ENCODE data around the gene PTCRA.
"Not testable (repeated sequence)": the region's sequence is repeated elsewhere in the genome, so short reads cannot be mapped to it uniquely, and the experiment has no call there.

PTCRA gene

DNA sequence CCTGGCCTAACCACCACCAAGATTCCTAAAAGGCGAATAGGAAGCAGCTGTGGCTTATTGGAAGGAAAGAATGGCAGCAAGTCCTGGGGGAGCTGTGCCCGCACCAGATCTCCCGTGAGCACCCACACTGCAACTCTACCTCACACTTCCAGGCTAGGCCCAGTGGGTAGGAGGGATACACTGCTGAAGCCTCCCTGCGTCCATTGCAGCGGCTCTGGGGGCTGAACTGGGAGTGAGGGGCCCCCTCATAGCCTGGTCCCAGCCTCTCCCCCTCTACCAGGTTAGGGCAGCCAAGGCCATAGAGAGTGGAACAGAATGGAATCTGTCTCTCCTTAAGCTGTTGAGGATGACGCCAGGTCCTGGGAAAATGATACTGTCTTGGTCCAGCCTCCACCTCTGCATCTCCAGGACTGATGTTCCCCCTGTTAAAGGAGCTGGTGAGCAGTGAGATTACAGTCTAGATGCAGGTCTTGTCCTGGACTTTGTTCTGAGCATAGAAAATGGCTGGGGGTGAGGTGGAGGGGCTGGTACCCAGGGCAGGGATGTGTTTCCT is 24.7 kb downstream of the PTCRA start:
- no peak for DNase-seq (ENCODE audit: low spot score)

DNA sequence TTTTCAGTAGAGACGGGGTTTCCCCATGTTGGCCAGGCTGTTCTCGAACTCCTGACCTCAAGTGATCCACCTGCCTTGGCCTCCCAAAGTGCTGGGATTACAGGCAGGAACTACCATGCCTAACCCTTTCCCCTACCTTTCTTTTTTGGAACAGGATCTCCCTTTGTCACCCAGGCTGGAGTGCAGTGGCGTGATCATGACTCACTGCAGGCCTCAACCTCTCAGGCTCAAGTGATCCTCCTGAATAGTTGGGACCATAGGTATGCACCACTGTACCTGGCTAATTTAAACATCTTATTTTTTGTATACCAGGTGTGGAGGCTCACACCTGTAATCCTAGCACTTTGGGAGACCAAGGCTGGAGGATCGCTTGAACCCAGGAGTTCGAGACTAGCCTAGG is 25.5 kb downstream of the PTCRA start:
- not testable (repeated sequence) for DNase-seq (ENCODE audit: low spot score)

DNA sequence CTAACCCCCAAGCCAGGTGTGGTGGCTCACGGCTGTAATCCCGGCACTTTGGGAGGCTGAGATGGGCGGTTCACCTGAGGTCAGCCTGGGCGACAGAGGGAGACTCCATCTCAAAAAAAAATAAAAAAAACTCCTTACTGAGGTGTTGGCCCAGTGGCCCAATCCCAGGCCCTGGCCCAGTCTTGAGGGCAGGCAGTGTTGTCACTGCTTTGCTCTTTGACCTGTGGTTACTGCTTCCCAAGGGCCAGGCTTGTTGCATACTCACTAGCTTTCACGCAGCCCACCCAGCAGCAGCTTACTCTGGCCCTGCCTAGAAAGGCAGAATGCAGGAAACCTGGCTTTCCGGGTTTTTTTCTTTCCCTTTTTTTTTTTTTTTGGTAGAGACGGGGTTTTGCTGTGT is 26.6 kb downstream of the PTCRA start:
- no peak for DNase-seq (ENCODE audit: low spot score)

DNA sequence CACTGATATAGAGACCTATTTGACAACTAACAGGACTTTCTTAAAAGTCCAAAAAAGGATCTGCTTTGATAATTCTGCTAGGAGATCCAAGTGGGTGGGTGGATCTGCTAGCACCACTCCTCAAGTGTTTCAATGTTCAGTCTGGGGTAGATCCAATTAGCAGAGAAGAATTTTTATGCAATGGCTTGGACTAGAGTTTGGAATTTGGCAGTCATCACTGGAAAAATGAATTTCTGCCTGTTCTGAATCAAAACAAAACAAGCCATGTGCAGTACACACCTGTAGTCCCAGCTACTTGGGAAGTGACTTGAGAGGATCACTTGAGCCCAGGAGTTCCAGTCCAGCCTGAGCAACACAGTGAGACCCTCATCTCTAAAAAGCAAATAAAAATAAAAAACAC is 32.1 kb downstream of the PTCRA start:
- no peak for DNase-seq (ENCODE audit: low spot score)

DNA sequence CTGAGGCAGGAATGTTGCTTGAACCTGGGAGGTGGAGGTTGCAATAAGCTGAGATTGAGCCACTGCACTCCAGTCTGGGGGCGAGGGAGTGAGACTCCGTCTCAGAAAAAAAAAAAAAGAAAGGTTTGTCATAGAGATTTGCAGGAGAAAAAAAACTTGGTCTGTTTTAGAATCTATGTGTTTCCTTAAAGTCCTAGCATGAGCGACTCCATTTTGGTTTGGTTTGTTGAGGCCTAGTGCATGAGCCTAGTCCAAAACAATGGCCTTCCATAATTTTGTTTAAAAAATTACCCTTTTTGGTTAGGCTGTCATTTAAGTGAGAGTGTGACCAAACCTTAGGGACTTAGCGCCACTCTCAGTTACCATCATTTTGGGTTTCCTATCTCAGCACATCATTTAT is 36.5 kb downstream of the PTCRA start:
- DNase-seq (ENCODE audit: low spot score), result no peak

DNA sequence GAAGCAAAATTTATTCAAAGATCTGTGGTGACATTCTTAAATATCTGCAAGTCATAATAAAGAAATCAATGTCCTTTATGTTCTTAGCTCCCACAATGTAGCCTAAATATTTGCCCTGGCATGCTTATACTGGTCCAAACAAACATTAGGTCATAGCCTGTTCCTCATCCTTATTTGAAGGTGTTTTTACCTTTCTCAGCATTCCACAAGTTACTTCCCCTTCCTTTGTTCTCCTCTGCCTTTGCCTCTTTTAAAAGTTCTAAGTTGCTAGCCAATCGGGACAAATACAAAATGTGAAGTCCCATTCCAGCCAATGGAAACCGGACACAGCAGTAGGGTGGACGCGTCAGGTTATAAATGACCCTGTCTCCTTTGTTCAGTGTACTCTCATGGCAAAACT is 38.6 kb downstream of the PTCRA start:
- not testable (repeated sequence) for DNase-seq (ENCODE audit: low spot score)

DNA sequence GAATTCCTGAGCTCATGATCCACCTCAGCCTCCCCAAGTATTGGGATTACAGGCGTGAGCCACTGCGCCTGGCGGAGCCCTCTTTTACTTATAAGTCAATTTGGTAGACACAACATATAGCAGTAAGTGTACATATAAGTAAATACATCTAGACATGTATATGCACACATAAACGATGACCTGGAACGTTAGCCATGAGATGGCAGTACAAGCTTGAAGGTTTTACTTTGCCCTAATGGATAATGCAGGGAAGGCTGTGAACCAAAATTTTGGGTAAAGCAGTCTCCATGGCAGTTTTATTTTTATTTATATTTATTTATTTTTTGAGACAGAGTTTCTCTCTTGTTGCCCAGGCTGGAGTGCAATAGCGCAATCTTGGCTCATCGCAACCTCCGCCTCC is 42.3 kb downstream of the PTCRA start:
- DNase-seq (ENCODE audit: low spot score), result no peak

DNA sequence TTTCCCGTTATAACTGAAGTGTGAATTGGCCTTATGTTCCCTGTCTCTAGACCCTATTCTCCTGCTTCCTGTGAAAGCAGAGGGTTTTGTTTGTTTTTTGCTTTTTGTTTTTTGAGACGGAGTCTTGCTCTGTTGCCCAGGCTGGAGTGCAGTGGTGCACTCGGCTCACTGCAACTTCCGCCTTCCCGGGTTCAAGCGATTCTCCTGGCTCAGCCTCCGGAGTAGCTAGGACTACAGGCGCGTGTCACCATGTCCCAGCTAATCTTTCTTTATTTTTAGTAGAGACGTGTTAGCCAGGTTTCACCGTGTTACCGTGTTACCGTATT is 44.0 kb downstream of the PTCRA start:
- DNase-seq (ENCODE audit: low spot score), result no peak

DNA sequence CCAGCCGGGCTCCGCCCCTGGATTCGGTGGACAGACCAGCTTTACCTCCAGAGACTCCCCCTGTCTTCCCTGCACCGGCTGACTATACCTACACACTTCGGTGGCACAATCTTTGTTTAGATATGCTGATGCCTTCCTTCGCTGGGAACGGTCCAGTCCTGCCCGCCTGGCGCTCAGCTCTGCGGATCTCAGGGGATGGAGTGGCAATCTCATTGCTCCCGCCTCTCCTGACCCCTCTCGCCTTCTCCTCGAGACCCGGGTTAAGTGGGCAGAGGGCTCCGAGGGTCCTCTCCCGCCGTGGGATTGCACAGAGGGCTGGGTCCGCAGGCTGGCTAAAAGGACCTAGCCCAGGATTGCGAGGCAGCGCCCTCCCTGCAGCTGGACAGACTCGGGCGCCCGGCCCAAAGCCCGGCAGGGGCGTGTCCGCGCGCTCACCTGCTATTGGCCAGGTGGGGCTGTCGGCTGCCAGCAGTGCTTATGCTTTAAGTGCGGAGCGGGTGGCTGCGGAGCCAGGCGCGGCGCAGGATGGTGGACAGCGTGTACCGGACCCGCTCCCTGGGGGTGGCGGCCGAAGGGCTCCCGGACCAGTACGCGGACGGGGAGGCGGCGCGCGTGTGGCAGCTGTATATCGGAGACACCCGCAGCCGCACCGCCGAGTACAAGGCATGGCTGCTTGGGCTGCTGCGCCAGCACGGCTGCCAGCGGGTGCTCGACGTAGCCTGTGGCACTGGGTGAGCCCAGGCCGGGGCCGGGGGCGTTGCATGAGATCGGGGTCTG is 44.6 kb downstream of the PTCRA start, which contains the start of gene GNMT:
Gene GNMT (plus strand): TSS at position 512 of the 777 bp plus-strand sequence. CDS start 14 bp downstream, at position 526.
- DNase-seq (ENCODE audit: low spot score), result peak; percentile 46

DNA sequence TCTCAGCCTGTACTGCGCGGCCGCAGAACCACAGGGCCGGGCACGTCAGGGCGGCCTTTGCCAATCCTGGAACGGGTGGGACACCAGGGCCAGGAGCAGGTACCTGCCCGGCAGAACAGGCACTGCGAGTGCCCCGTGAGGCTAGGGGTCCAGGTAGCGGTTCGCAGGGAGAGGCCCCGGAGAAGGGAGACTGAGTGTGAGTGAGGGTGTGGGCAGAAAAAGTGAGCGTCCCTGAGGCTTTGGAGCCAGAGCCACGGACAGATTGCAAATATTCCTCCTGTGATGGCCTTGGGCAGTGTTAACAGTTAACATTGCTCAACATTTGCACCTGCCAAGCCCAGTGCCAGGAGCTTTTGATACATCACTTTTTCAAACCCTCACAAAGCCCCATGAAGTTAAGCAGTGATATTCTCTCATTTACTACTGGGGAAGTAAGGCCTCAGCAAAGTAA is 45.2 kb downstream of the PTCRA start:
- DNase-seq (ENCODE audit: low spot score), result no peak

DNA sequence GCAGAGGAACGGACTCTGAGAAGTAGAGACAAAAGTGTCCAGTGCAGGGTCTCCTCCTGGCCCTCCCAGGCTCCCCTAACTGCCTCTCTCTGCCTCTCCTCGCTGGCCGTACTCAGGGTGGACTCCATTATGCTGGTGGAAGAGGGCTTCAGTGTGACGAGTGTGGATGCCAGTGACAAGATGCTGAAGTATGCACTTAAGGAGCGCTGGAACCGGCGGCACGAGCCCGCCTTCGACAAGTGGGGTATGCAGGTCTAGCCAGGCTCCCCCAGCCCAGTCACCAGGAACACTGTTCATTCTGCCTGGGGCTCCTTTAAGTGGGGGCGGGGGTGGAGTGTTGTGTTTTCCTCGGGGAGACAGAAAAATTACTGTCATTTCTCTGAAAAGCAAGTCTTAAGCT is 46.2 kb downstream of the PTCRA start:
- no peak for DNase-seq (ENCODE audit: low spot score)

DNA sequence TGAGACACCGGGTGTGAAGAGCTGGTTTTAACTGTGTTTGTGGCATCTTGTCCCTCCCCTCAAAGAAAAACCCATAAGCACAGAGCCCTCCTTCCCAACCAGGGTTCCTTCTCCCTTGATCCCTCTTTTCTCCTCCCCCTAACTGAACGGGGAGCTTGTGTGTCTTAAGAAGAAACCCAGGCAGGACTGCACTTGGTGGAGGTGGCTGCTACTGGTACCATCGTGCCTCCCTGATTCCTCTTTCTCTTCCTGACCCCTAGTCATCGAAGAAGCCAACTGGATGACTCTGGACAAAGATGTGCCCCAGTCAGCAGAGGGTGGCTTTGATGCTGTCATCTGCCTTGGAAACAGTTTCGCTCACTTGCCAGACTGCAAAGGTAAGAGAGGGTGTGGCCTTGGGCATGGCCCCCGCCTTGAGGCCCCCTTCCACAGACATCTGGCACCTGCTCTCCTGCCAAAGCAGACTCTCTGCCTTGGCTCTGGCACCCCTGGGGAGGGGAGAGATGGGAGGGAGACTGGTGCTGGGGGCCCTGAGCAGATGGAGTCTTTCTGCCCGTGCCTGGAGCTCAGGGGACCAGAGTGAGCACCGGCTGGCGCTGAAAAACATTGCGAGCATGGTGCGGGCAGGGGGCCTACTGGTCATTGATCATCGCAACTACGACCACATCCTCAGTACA is 46.8 kb downstream of the PTCRA start:
- DNase-seq (ENCODE audit: low spot score), result no peak

DNA sequence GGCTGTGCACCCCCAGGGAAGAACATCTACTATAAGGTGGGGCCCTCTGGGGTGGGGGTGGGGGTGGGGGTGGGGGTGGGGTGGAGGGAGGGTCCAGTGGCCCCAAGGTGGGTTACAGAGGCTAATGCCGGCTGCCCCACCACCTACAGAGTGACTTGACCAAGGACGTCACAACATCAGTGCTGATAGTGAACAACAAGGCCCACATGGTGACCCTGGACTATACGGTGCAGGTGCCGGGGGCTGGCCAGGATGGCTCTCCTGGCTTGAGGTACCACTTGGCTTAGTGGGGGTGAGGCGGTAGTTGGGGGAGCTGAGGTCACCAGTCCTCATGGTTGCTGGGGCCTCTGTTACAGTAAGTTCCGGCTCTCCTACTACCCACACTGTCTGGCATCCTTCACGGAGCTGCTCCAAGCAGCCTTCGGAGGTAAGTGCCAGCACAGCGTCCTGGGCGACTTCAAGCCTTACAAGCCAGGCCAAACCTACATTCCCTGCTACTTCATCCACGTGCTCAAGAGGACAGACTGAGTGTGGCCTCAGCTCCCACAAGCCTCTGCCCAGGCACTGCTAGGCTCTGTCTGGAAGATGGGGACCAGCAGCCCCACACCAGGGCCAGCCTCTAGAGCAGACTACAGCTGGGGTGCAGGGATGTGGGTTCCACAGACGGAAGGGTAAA is 47.5 kb downstream of the PTCRA start:
- DNase-seq (ENCODE audit: low spot score), result no peak

DNA sequence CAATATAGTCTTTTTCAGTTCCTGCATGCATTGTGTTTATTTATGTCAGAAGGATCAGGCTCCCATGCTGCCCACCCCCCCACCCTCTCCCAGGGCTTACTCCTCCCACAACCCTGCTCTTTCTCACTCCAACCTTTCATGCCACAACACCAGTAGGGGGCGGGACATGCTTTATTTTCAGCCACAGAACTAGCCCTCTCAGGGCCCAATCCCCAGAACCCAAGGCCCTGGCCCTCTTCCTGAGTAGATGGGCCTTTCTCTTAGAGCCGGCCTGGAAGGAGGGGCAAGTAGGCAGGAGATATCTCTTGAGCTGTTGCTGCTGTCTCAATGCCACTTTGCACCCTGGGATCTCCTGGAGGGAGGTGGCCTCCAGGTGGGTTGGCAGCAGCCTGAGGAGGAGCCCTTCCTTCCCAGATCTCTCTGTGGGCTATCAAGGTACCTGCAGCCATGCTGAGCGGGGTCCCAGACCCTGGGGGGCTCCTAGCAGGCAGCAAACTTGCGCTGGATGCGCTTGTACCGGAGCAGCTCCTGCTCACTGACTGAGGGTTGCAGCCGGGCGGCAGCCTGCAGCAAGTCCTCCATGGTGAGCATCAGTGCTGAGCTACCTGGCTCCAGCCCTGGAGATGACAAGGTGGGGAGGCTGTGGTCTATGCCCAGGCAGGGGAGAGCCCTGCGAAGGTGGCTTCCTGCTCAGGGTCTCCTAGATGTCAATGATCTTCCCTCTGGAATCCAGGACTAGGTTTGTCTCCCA is 48.2 kb downstream of the PTCRA start:
- no peak for DNase-seq (ENCODE audit: low spot score)

DNA sequence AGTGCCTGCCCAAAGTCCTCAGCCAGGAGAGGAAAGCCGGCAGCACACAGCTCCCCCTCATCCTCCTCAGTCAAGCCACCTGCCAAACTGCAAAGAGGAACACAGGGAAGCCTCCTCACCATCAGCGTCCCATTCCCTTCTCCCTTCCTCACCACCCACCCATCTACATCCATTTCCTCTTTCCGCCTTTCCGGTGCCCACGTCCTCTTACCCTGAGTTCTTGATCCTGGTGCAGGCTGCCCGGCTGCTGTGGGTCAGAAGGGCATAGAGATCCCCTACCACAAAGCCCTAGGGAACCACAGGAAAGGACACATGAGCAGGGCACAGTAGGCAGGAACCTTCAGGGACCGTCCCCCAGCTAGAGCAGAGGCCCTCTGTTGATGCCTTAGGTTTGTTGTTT is 50.7 kb downstream of the PTCRA start:
- no peak for DNase-seq (ENCODE audit: low spot score)

DNA sequence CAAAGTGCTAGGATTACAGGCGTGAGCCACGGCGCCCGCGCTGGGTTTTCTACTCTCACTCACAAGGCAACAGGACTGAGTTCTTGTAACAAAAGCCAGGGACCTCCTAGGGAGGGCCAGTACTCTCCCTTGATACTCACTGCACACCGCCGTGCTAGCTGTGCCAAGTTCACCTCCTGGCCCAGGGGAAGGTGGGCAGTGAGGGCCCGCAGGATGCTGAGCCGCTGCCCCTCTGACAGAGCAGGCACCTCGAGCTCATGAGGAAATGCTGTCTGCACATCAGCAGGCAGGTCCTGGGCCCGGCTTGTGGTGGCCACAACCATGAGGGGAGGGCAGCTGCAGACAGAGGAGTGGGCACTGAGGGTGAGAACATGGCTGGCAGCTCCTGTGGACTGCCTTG is 51.4 kb downstream of the PTCRA start:
- no peak for DNase-seq (ENCODE audit: low spot score)

DNA sequence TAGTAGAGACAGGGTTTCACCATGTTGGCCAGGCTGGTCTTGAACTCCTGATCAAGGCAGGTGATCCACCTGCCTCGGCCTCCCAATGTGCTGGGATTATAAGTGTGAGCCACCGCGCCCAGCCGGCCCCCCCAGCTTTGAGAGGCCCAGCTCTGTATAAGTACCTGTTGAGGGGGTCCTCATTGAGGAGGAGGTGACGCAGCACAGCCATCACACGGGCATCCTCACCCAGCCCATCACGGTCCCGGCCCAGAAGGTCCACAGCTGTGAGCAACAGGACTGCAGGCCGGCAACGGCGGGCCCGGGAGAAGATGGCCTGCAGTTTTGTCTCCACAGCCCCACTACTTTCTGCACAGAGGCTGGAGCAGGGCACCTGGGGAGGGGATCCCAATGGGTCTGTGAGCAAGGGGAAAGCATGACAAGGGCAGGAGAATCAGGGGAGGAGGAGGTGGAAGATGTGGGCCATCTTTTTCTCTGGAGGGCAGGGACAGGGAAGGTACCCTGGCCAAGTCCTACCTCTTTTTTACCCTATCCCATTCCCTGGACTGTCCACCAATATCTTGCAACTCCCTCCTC is 52.4 kb downstream of the PTCRA start:
- DNase-seq (ENCODE audit: low spot score), result no peak

DNA sequence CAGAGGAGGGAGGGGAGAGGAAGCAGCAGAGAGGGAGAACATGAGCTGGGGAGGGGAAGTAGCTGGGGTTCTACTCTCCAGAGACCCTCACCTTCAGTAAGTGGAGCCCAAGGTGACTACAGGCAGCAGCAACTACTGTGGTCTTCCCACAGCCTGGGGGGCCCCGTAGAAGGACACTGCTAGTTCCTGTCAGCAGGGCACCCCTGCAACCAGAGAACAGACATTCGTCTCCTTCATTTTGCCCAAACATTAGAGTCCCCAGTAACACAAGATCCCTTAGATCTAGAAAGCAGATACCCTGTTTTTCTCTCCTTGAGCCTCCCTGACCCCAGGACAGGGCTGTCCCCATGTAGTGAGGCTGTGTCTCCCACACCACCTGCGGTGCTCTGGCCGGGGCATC is 52.9 kb downstream of the PTCRA start:
- no peak for DNase-seq (ENCODE audit: low spot score)

DNA sequence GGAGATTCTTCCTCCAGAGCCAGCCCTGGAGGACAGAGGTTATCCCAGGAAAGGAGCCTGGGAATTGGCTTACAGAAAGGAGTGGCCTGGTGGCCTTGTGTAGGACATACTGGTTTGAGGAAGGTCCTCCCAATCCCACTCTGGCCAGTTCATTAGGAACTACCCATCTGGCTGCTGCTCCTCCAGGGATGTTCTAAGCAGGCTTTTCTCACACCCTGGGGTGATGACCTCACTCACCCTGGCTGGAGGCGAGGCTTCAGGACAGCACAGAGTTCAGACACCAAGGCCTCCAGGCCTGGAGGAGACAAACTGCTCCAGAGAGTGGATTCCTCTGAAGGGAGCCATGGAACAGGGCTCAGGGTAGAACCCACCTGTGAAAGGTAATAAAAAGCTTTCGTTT is 53.6 kb downstream of the PTCRA start:
- DNase-seq (ENCODE audit: low spot score), result no peak

DNA sequence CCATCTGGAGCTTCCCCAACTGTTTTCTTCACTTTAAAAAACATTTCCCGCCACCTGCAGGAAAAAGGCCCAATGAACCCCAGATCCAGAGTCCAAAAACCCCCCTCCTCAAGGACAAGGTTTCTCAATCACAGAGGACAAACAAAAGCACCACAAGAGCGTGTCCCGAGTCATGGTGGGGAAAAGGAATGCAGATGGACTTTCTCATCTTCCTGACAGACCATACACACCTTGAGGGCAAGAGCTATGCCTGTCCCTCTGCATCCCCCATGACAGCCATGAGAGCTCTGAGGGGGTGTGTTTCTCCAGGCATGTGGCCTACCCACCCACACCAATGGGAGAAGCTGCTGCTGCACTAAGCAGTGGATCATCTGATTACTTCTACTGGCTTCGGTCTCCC is 54.1 kb downstream of the PTCRA start:
- no peak for DNase-seq (ENCODE audit: low spot score)

DNA sequence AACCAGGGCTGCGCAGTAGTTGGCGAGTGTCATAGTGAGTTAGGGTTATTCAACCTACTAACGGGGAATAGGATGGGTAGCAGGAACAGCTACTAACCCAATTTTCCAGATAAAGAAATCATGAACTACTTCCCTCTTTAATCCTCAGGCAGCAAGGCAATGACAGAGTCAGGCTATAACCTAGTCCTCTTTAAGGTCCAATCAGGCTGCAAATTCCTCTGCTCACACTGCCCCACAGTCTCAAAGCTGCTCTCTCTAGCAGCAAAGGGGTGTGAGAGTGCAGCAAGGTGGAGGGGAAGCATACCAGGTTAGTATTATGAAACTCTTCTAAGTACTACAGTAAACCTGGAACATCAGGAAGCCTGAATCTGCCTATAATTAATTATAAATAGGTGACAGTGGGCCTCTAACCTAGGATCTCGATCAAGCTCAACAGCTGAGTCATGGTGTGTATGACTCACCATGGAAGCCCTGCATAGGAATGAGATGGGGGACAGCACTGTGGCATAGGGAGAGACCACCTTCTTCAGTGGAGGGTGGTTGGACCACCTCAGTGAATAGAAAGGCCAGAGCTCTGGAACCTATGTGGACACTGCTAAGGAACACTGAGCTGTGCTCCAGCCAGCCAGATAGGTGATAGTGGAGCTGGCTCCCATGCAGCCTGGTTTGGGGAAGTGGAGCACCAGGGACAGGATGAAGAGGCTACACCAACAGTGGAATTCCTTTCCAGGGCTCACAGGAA is 55.2 kb downstream of the PTCRA start:
- no peak for DNase-seq (ENCODE audit: low spot score)
